ENCODE results near the gene FAM170B. TPM values are rescaled to one million over a fixed set of nuclear protein-coding genes. Genes with fewer than 3 reads are reported as not detected.
A peak's percentile ranks its signal among the peaks of the same experiment; 100 is the strongest.

FAM170B gene
- total RNA-seq, 1 experiment from 2014 or later, result not detected

DNA sequence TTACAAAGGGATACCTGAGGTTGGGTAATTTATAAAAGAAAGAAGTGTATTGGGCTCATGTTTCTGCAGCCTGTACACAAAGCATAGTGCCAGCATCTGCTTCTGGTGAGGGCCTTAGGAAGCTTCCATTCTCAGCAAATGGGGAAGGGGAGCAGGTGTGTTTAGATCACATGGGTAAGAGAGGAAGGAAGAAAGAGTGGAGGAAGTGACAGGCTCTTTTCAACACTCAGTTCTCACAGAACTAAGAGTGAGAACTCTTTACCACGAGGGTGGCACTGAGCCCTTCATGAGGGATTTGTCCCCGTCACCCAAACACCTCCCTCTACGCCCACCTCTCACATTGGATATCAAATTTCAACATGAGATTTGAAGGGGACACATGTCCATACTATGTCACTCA is 506 bp upstream of the FAM170B start:
- no peak overlapping the region for H3K4me3 ChIP-seq
- intact Hi-C loops (cut with micrococcal nuclease; ENCODE audit: unreplicated experiment), result no loop called here
- H3K4me1 ChIP-seq (replicated peaks; ENCODE audit: insufficient read depth), result no peaks in the 10 kb centered on the region
- no peak overlapping the region for H3K27ac ChIP-seq
- no peaks in the 10 kb centered on the region for H3K9me2 ChIP-seq (ENCODE audit: insufficient read depth)
- peaks cover 60% of the 10 kb centered on the region for H3K27me3 ChIP-seq (ENCODE audit: insufficient read depth, low read depth)
- no peaks in the 10 kb centered on the region for H3K36me3 ChIP-seq (ENCODE audit: low read depth)
- CTCF ChIA-PET, result no interaction called here
- H4K20me1 ChIP-seq (ENCODE audit: insufficient read depth), result no peaks in the 10 kb centered on the region
- H3K4me2 ChIP-seq, result no peak overlapping the region
- POLR2A ChIA-PET (ENCODE audit: unreplicated experiment), result no interaction called here
- no peak for DNase-seq
- no peak for TF ChIP-seq EZH2 (IDR thresholded peaks at IDR 0.05; ENCODE audit: low read depth)
- TF ChIP-seq, protein P1, sequence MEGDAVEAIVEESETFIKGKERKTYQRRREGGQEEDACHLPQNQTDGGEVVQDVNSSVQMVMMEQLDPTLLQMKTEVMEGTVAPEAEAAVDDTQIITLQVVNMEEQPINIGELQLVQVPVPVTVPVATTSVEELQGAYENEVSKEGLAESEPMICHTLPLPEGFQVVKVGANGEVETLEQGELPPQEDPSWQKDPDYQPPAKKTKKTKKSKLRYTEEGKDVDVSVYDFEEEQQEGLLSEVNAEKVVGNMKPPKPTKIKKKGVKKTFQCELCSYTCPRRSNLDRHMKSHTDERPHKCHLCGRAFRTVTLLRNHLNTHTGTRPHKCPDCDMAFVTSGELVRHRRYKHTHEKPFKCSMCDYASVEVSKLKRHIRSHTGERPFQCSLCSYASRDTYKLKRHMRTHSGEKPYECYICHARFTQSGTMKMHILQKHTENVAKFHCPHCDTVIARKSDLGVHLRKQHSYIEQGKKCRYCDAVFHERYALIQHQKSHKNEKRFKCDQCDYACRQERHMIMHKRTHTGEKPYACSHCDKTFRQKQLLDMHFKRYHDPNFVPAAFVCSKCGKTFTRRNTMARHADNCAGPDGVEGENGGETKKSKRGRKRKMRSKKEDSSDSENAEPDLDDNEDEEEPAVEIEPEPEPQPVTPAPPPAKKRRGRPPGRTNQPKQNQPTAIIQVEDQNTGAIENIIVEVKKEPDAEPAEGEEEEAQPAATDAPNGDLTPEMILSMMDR (conservative IDR thresholded peaks at IDR 0.05), result no peak
- H2AFZ ChIP-seq, result no peak overlapping the region
- BruUV-seq (replicated peaks), result no TSS peak
- no peaks in the 10 kb centered on the region for H3F3A ChIP-seq (ENCODE audit: insufficient read depth, low read depth)
- H3K9me3 ChIP-seq (ENCODE audit: insufficient read depth, low read depth), result no peaks in the 10 kb centered on the region
- no peaks in the 10 kb centered on the region for H3K79me2 ChIP-seq (ENCODE audit: low read depth)

DNA sequence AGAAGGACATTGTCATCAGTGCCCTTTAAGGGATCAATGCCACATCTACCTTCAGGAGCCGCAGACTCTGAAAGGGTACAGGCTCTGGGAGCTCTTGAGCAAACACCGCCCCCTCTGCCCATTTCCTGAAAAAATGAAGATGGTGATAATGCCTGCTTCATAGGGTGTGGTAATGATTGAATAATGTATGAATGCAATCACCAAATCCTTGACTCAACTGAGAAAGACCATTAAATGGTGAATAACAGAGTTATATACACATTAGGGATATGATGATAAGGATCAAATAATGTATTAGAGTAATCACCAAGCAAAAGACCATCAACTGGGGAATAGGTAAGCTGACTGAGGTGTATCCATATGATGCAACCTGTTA is 1.5 kb downstream of the FAM170B start:
- no peak for DNase-seq
- Histone ChIP-seq H3K36me3 (ENCODE audit: low read depth) (no peaks in the 10 kb centered on the region), H2AFZ (no peak overlapping the region), H3K27ac (no peak overlapping the region), H3K4me3 (no peak overlapping the region), H3K79me2 (ENCODE audit: low read depth) (no peaks in the 10 kb centered on the region), H3K27me3 (ENCODE audit: insufficient read depth, low read depth) (peaks cover 75% of the 10 kb centered on the region), H3K4me2 (no peak overlapping the region), H3K4me1 (replicated peaks; ENCODE audit: insufficient read depth) (no peaks in the 10 kb centered on the region), H3K9me2 (ENCODE audit: insufficient read depth) (no peaks in the 10 kb centered on the region), H3F3A (ENCODE audit: insufficient read depth, low read depth) (no peaks in the 10 kb centered on the region), H3K9me3 (ENCODE audit: insufficient read depth, low read depth) (no peaks in the 10 kb centered on the region), H4K20me1 (ENCODE audit: insufficient read depth) (no peaks in the 10 kb centered on the region)
- ChIA-PET CTCF (no interaction called here), POLR2A (ENCODE audit: unreplicated experiment) (no interaction called here)
- TF ChIP-seq, protein P1 (conservative IDR thresholded peaks at IDR 0.05), result no peak
- no peak for TF ChIP-seq EZH2 (IDR thresholded peaks at IDR 0.05; ENCODE audit: low read depth)
- intact Hi-C loops (cut with micrococcal nuclease; ENCODE audit: unreplicated experiment), result no loop called here
- BruUV-seq (replicated peaks), result no TSS peak

DNA sequence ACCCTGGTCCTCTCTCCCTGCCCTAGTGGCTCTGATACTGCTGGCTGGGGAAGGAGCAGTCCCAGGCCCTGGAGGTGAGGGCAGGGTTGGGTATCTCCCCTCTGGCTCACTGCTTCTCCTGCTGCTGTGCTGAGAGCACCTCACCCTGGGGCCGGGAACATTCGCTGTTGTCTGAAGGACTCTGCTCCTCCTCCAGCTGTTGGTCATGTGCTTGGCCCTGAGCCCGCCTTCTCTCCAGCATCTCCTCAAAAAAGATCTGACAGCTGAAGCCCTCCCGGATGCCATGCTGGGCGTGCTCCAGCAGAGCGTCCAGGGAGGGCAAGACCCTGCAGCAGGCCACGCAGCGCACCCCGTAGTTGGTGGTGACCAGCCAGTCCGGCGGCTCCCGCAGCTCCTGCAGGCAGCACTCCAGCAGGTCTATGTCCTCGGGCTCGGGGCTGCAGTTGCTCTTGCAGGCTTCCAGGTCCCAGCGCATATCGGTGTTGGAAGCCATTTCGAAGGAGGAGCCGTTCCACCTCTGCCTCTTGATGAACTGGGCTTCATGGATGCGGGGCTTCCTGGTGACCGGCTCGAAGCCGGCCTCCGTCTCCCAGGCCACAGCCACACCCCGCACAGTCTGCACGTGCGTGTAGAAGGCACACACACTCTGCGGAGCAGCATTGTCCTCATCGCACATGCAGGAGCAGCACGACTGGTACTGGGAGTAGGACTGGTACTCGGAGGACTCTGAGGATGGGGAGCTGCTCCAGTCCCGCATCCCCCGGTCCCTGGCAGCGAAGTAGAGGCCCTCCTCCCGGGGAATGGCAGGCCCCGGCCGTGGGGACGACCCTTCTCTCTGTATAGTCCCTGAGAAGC is 2.1 kb downstream of the FAM170B start:
- TF ChIP-seq, protein P1 (conservative IDR thresholded peaks at IDR 0.05), result no peak
- TF ChIP-seq EZH2 (IDR thresholded peaks at IDR 0.05; ENCODE audit: low read depth), result no peak
- intact Hi-C loops (cut with micrococcal nuclease; ENCODE audit: unreplicated experiment), result no loop called here
- H3K27me3 ChIP-seq (ENCODE audit: insufficient read depth, low read depth), result peaks cover 75% of the 10 kb centered on the region

More for the DNA sequence above, 2.1 kb downstream of the FAM170B start:
- no peak overlapping the region for H3K27ac ChIP-seq
- POLR2A ChIA-PET (ENCODE audit: unreplicated experiment), result no interaction called here
- no peak overlapping the region for H2AFZ ChIP-seq
- H3K4me1 ChIP-seq (replicated peaks; ENCODE audit: insufficient read depth), result no peaks in the 10 kb centered on the region
- BruUV-seq (replicated peaks), result no TSS peak
- H3K4me2 ChIP-seq, result no peak overlapping the region
- H3K79me2 ChIP-seq (ENCODE audit: low read depth), result no peaks in the 10 kb centered on the region
- no peaks in the 10 kb centered on the region for H3K9me2 ChIP-seq (ENCODE audit: insufficient read depth)
- no peaks in the 10 kb centered on the region for H3F3A ChIP-seq (ENCODE audit: insufficient read depth, low read depth)
- no peaks in the 10 kb centered on the region for H3K36me3 ChIP-seq (ENCODE audit: low read depth)
- no peaks in the 10 kb centered on the region for H4K20me1 ChIP-seq (ENCODE audit: insufficient read depth)
- peak in 1 of 2 experiments; percentile 6 for DNase-seq
- H3K9me3 ChIP-seq (ENCODE audit: insufficient read depth, low read depth), result no peaks in the 10 kb centered on the region
- CTCF ChIA-PET, result no interaction called here
- no peak overlapping the region for H3K4me3 ChIP-seq
